GM19328 (cell line): ENCODE data around the gene RANBP9.
A peak's percentile ranks its signal among the peaks of the same experiment; 100 is the strongest.

ENCODE experiments used
- ATAC-seq: cut with Tn5 transposase; IDR thresholded peaks from one replicate; pipeline ENCODE4 v1.9.1; 2021; ENCODE audit warnings: mild to moderate bottlenecking, moderate library complexity; ENCODE audit not compliant: unreplicated experiment

The RANBP9 gene

DNA sequence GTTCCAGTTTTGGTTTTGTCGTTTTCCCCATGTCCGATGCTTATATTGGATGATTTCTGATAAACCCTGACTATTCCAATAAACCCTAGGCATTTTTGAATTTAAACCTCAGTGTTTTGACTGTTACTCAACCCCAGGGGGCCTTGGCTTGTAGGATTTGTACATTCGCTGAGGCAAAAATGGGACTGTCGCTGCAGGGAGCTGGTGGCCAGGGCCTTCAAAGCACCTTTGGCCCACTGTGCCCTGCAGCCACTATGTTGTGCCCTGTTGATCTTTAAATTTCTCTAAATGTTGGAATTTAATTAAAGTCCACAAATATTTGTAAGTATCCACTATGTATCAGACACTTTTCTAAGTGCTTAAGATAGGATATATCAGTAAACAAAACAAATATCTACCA lies 106.0 kb downstream of the RANBP9 start:
- no peak for ATAC-seq

DNA sequence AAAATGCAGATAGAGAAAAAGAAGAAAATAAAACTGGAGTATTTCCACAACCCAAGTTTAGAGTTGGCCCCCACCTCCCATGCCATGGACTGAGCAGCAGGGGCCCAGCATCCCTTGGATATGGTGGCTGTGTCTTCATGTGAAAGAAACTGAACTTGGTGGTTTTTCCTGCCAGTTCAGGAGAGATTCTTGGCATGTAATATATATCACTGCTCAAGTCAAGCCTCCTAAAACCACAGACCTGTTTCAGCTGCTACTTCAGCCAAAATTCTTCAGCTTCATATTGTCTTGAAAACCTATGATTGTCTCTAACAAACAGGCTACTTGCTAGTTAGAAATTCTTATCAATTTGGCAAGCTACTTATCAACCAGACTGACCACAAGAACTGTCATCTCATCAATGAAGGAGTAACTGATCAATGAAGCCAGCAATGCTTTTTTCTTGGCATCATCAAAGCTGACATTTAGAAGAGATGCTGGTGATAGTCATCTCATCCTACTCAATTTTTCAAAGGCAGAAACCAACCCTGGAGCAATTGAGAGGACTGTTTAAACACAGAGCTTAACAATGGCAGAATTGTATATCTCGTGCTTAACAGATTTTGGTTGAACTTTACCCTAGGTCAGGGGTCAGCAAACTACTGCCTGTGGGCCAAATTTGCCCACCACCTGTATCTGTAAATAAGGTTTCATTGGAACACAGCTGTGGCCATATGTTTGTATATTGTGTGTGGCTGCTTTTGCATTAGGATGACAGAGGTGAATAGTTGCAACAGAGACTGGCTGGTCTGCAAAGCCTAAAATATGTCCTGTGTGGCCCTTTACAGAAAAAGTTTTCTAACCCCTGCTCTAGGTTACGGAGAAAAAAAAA lies 106.9 kb downstream of the RANBP9 start:
- no peak for ATAC-seq

DNA sequence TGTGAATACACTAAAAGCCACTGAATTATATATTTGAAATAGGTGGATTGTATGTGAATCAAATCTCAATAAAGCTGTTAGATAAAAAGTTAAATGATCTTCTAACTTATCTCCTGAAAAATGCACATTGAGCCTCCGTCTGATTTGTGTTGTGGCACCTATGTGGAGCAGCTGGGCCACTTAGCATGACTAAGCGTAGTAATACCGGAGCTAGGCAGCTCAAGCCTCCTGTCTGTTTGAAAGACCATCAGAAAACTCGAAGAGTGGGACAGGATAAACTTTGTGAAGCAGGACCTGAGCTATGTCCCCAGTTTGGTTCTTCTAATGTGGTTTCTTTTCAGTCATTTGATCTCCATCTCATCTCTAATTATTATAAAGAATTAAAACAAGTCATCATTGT lies 107.5 kb downstream of the RANBP9 start:
- no peak for ATAC-seq

DNA sequence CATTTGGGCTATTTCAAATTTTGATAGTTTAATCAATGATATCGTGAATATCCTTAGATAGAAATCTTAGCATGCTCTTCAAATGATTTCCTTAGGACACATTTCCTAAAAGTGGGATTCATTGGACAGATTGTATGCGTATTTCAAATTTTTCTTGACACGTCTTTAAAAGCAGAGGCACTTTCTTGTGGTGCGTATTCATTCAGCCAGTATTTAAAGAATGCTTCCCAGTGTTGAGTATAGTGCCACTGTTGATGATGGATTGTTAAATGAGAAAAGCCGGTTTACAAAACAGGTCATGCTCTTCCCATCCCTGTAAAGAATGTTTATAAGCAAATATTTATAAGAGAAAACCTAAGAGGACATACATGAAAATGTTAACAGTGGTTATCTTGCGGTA lies 111.6 kb downstream of the RANBP9 start:
- no peak for ATAC-seq

DNA sequence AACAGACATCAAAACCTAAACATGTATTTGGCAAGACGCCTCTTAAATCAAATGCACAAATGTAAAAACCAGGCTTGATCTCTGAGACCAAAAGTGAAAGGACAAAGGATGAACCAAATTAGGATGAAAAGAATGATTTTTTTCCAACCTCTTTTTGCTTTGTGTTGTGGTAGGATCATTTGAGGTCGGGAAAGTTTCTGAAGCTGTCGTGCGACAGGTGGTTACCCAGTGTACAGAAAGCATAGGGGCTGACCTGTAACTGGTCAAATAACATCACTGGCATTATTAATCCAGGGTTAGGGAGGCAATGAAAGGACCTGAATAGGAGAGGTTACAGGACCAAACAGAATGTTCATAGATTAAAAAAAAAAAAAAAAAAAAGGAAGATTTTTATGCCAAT lies 114.6 kb downstream of the RANBP9 start:
- no peak for ATAC-seq

DNA sequence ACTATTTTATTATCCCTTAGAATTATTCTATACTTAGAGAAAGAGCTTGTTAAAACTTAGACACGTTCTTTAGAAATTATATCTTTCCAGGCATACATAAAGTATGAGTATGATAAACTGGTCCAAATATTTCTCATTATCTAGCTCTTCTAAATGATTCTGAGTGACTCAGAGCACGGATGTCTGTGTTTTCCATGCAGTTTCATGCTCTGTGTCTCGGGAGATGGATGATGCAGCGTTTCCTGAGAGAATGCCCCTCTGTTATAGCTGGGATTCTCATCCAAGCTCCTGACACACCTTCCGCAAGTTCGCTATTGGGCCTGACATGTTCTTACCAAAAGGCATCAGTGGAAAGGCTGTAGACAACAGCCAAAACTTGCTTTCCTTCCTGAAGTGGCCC lies 117.9 kb downstream of the RANBP9 start:
- ATAC-seq: no peak

DNA sequence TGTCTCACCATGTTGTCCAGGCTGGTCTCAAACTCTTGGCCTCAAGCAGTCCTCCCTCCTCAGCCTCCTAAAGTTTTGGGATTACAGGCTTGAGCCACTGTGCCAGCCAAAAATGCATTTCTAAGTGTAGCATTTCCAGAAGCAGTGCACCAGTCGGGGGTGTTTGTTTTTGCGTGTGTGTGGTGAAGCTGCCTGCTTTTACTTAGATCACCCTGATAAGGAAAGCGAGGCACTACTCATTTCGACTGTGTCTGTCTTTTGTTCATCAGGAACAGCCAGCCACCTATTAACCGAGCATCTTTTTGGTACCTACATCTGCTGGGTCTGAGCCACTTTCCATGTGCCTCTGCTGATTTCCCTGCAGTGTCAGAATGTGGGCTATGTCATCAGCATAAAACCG lies 118.5 kb downstream of the RANBP9 start:
- ATAC-seq: no peak

DNA sequence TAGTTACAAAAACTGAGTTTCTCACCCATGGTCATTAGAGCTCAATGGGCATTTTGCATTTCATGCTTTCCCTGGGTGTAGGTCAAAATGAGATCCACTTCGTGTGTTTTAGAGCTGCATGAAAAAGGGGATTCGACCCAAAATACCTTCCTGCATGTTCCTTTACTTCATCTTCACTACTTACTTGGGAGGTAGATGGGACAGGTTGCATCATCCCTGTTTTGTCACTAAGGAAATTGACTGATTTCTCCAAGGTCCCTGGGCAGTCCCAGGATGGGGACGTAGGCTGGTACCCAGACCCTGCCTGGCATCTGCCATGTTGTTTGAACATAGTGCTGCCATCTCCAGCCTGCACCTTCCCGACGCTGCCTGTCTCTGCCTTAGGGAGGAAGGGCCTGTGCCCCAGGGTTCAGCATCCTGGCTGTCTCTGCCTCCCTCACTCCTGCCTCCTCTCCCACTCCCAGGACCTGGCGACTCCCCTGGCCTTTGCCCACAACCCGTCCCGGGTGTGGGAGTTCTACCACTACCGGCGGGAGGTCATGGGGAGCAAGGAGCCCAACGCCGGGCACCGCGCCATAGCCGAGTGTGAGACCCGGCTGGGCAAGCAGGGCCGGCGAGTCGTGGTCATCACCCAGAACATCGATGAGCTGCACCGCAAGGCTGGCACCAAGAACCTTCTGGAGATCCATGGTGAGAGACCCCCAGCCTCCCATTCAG lies 120.3 kb downstream of the RANBP9 start:
- no peak for ATAC-seq

DNA sequence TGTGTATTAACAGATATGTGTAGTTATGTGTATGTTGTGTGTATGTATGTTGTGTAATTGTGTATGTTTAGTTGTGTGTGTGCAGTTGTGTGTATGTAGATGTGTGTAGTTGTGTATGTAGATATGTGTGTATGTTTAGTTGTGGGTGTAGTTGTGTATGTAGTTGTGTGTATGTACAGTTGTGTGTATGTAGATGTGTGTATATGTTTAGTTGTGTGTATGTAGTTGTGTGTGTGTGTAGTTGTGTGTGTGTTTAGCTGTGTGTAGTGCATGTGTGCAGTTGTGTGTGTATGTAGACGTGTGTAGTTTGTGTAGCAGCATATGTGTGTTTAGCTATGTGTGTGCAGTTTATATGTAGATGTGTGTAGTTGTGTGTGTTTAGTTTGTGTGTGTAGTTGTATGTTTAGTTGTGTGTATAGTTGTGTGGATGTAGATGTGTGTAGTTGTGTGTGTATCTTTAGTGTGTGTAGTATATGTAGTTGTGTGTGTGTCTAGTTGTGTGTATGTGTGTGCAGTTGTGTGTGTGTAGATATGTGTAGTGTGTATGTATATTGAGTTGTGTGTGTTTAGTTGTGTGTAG lies 121.0 kb downstream of the RANBP9 start:
- no peak for ATAC-seq

DNA sequence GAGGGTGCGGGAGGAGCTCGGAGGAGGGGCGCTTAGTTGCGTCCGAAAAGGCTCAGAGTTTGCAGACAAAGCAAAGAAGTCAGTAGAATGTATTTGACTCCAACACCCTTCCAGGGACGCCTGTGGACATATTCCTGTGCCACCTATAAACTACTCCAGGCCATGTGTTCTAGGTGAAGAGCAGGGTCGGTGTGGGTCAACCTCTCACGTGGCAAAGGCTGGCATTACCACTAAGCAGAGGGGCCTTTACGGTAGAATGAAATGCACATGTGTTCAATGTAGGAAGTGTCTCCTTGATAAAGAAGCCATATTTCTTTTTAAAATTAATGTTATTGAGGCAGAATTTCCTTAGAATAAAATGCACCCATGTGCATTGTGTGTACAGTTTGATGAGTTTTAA lies 121.8 kb downstream of the RANBP9 start:
- ATAC-seq: no peak

DNA sequence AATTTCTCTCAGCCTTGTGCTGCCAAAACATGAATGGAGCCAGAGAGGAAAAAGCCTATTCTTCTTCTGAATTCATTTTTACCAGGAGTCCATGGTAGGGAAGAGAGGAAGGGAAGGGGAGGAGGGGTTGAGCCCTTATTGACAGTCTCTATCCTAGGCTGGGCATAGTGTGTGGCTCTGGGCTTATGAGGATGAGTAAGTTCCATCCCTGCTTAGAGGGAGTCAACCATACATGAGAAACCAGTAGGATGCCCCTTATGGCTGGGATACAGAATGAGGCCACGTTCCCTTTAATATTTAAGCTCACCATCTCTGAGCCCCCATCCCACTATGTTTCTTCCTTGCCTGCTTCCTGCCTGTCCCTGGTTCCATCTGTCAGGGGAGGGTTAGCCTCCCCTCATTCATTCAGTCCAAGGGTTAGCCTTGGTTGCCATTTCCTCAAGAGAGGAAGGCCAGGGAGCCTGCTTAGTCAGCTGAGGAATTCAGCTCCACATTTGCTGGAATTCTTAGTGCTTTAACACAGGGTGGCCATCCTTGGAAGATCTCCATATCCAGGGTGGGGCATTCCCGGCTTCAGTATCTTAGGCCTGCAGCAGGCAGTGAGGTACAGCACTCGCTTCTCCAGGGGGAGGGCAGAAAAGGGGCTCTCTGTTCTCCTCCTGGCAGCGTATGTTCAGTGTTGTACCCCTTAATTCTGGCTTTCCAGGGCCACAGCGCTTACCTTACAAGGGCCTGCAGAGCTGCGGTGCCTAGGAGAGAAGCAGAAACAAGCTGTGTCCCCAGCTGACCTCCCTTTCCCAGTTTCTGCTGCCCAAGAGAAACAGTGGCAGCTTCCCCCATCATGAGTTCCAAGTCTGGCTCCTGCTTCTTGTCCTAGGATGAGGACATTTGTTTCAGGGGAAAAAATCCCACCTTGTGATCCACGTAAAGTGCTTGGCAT lies 124.8 kb downstream of the RANBP9 start:
- no peak for ATAC-seq

DNA sequence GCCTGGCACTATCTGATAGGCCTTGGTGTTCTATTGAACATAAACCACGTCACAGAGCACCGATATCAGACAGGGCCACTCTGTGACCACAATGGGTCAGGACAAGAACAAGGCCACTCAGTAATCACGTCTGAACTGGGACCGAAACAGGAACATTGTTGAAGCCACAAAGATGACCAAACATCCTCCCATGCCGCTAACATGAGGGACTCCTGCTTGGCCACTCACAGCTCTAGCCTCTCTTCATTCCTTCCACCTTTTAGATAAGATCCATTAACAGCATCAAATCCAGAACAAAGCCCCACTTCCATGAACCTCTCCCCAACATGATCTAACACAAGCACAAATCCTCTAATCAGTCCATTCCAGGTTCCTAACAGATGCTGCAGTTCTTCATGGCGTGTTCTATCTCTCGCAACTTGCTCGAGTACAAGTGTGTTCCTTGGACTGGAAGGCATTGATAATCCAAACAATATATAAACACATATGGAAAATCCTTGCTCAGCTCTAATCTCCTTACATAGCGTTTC lies 129.9 kb downstream of the RANBP9 start:
- ATAC-seq: no peak

DNA sequence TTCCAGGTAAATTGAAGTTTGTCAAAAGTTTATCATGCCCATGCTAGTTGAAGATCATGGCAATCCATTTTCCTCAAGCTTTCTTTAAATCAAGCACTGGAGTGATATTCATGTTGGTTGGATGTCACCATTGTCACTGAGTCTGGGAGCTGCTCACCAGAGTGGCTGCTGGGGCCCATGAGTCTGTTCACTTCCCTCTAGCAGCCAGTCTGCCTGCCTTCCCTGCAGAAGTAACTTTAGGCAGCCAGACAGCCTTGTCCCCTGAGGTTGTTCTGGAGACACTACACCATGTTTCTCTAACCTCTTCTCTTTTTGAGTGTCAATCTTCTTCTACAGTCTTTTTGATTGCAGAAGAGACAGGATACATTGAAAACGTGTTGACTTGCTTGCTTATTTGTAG lies 131.7 kb downstream of the RANBP9 start:
- ATAC-seq: no peak

DNA sequence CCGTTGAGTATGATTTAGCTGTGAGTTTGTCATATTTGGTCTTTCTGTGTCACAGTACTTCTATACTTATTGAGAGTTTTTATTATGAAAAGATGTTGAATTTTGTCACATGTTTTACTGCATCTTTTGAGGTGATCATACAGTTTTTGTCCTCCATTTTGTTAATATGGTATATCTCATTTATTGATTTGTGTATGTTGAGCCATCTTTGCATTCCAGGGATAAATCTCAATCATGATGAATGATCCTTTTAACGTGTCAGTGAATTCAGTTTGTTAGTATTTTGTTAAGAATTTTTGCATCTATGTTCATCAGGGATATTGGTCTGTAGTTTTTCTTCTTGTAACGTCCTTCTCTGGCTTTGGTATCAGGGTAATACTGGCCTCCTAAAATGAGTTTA lies 133.7 kb downstream of the RANBP9 start:
- ATAC-seq: no peak

DNA sequence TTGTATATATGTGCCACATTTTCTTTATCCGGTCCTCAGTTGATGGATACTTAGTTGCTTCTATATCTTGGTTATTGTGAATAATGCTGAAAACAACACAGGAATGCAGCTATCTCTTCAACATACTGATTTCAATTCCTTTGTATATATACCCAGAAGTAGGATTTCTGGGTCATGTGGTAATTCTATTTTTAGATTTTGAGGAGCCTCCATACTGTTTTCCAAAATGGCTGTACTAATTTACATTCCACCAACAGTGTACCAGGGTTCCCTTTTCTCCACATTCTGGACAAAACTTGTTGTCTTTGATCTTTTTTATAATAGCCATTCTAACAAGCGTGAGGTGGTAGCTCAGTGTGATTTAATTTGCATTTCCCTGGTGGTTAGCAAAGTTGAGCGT lies 135.6 kb downstream of the RANBP9 start:
- ATAC-seq: no peak

DNA sequence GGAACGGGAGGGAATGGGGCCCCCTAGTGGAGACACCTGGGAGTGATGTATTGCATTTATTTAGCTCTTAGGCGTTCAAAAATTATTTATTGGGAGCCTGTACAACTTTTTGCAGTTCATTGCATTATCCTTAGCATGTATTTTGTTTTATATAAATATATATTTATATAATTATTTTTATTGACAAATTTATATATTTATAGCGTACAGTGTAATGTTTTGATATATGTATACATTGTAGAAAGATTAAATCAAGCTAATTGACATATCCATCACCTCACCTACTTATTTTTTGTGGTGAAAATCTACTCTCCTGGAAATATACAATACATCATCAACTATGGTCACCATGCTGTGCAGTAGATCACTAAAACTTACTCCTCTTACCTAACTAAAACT lies 136.3 kb downstream of the RANBP9 start:
- ATAC-seq: no peak

DNA sequence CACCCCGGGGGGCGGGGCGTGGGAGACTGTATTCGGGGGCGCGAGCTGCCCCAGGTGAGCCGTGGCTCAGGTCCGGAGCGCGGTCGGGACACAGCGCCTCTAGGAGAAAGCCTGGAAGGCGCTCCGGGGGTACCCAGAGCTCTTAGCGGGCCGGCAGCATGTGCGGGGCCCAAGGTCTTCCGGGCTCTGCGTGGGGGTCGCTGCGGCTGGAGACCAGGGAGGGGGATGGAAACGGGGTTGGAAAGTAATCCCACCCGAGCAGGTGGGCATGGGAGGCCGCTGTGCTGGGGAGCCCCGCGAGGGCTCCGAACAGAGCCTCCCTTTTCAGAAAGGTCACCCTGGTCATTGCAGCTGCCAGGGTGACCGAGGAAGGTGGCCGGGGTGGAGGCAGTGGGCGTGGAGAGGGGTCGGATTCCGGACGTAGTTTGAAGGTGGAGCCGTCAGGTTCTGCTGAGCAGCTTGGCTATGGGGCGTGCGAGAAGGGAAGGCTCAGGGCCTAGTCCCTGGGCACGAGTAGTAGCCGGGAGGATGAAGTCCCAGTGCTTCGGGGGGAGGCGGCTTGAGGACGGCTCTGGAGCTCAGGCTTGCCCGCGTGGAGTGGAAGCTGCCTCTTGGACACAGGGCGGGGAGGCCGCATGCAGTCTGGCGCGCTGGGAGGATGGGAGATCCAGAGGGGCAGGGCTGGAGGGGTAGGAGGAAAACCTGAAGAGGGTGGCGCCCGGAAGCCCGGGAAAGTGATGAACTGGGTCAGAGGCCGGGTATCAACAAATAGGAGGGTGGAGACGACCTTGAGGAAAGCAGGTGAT lies 136.9 kb downstream of the RANBP9 start, which contains the start of gene SIRT5:
SIRT5 (plus strand) TSS at position 31 of the 806 bp plus-strand sequence. CDS start 9,510 bp downstream, outside the sequence.
- peak; percentile 64 for ATAC-seq

DNA sequence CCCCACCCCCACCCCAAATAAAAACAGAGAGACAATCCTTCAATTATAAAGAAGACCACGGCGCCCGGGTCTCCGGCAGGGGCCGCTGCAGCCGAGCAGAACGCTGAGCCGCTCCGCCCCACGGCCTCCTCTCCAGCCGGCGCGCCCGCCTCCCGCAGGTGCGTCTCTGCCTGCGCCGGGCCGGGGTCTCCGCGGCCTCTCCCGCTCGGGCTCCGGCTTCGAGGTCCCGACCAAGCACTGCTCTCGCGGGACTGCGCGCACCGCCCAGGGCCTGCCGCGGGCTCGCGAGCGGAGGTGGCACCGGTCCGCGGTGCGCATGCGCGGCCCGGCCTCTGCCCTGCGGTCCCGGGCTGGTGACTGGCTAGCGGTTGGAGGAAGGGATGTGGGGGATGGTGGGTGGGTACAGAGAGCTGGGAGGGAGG lies 137.5 kb downstream of the RANBP9 start:
- ATAC-seq: peak; percentile 77

DNA sequence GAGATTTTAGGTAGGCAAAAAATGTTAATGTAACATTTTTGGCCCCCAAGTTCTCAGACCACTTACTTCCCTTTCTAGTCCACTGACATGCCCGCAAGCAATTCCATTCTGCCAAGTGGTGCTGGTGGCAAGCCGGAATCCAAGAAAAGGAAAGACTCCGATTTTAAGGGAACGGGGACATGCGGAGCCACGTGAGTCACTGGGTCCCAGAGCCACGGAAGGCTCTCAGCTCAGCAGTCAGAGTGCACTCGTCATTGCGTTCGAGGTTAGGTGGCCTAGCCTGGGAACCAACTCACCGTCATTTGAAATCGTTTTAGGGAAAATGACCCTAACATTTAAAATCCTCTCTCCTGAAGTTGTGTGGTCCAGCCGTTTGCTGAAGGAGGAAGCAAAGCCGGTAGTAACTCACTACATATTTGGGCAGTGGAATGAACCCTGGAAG lies 137.9 kb downstream of the RANBP9 start:
- ATAC-seq: no peak
